SK-N-SH (cell line): ENCODE results near the gene DPM2. TPM values are rescaled to one million over a fixed set of nuclear protein-coding genes. Genes with fewer than 3 reads are reported as not detected.

ENCODE experiments used
- CTCF ChIA-PET: fragments of 300-600, 350-600 bp; formaldehyde crosslinking; extraction: SDS; loops from one replicate; lab custom pipeline; 2021; lab: Yijun Ruan, JAX
- POLR2A ChIA-PET: fragments of 350-600 bp; sonication (Branson Sonifier 250); formaldehyde crosslinking; extraction: SDS; loops from one replicate; lab custom pipeline; 2020; ENCODE audit warnings: antibody characterized with exemption, inconsistent platforms; lab: Yijun Ruan, JAX
- DNase-seq: peaks from one replicate; pipeline ENCODE4 v3.0.0; 2012
- H2AFZ ChIP-seq: fragments of 200-600 bp; sonication (generic); 2 replicates; pipeline ENCODE4 v1.8.1; 2016; ENCODE audit warnings: antibody characterized with exemption, mild to moderate bottlenecking, low read depth
- H3F3A ChIP-seq: fragments of 200-600 bp; sonication (generic); replicated peaks from 2 replicates; pipeline ENCODE3; 2016; ENCODE audit warnings: antibody characterized with exemption, mild to moderate bottlenecking; ENCODE audit not compliant: insufficient read depth
- H3K27ac ChIP-seq, 2 experiments: fragments of 200-500 bp in 1 of 2; fragments of 200-600 bp in 1 of 2; sonication (Bioruptor generic) in 1 of 2; sonication (generic), shearing (Covaris generic) in 1 of 2; 2 replicates each; pipeline versions ENCODE4 v1.5.1 to v1.6.1; 2014 to 2016; ENCODE audit warnings: low read depth in 2 of 2, inconsistent platforms in 1 of 2, low read length in 1 of 2, mild to moderate bottlenecking in 1 of 2, mixed read lengths in 1 of 2
- H3K27me3 ChIP-seq: fragments of 200-600 bp; sonication (generic), shearing (Covaris generic); 2 replicates; pipeline ENCODE4 v1.6.1; 2016; ENCODE audit warnings: mixed run types; ENCODE audit not compliant: insufficient read depth
- H3K36me3 ChIP-seq, 2 experiments: fragments of 200-500 bp in 1 of 2; fragments of 200-600 bp in 1 of 2; sonication (Bioruptor generic) in 1 of 2; sonication (generic) in 1 of 2; replicated peaks in 1 of 2; 2 replicates each; pipeline versions ENCODE3 to v1.5.1; 2014 to 2016; ENCODE audit warnings: low read length in 1 of 2, mild to moderate bottlenecking in 1 of 2; ENCODE audit not compliant: insufficient read depth in 2 of 2, control insufficient read depth in 1 of 2
- H3K4me1 ChIP-seq, 2 experiments: fragments of 200-500 bp in 1 of 2; fragments of 200-600 bp in 1 of 2; sonication (Bioruptor generic) in 1 of 2; sonication (generic), shearing (Covaris generic) in 1 of 2; 2 replicates each; pipeline versions ENCODE4 v1.5.1 to v1.6.1; 2014 to 2016; ENCODE audit warnings: low read depth in 1 of 2, low read length in 1 of 2, mixed run types in 1 of 2; ENCODE audit not compliant: insufficient read depth in 2 of 2, control insufficient read depth in 1 of 2
- H3K4me2 ChIP-seq: fragments of 200-600 bp; sonication (generic), shearing (Covaris generic); 2 replicates; pipeline ENCODE4 v1.6.1; 2017; ENCODE audit warnings: mixed run types
- H3K4me3 ChIP-seq, 2 experiments: fragments of 200-500 bp in 1 of 2; fragments of 200-600 bp in 1 of 2; sonication (Bioruptor generic) in 1 of 2; sonication (generic), shearing (Covaris generic) in 1 of 2; 2 replicates each; pipeline versions ENCODE4 v1.5.1 to v1.8.1; 2014 to 2016; ENCODE audit warnings: low read depth in 2 of 2, inconsistent platforms in 1 of 2, low read length in 1 of 2, mild to moderate bottlenecking in 1 of 2, mixed read lengths in 1 of 2, moderate library complexity in 1 of 2
- H3K79me2 ChIP-seq: fragments of 200-600 bp; sonication (generic); 2 replicates; pipeline ENCODE4 v1.8.1; 2017; ENCODE audit warnings: mild to moderate bottlenecking; ENCODE audit not compliant: insufficient read depth
- H3K9ac ChIP-seq: fragments of 200-600 bp; sonication (generic); 2 replicates; pipeline ENCODE4 v1.6.1; 2017; ENCODE audit warnings: mixed run types
- H3K9me2 ChIP-seq: fragments of 200-600 bp; sonication (generic); 2 replicates; pipeline ENCODE4 v1.6.1; 2017; ENCODE audit warnings: mixed run types
- H3K9me3 ChIP-seq: fragments of 200-600 bp; sonication (generic); 2 replicates; pipeline ENCODE4 v1.6.1; 2017; ENCODE audit warnings: mixed run types, mild to moderate bottlenecking, moderate library complexity
- H4K20me1 ChIP-seq: fragments of 200-600 bp; sonication (generic); 2 replicates; pipeline ENCODE4 v1.6.1; 2017; ENCODE audit warnings: mild to moderate bottlenecking, mixed run types; ENCODE audit not compliant: insufficient read depth
- CHD2 ChIP-seq: fragments of 150-350 bp; IDR thresholded peaks from 2 replicates; pipeline ENCODE4 v1.6.1; 2018; ENCODE audit warnings: low read length; ENCODE audit not compliant: partially characterized antibody
- CTCF ChIP-seq: fragments of 200-600 bp; sonication (generic); IDR thresholded peaks from 2 replicates; pipeline ENCODE4 v1.6.1; 2017; ENCODE audit warnings: antibody characterized with exemption, mild to moderate bottlenecking, moderate library complexity
- ELF1 ChIP-seq: IDR thresholded peaks from 2 replicates; pipeline ENCODE4 v1.4.0; 2012
- EP300 ChIP-seq, 2 experiments: IDR thresholded peaks; 2 replicates each; pipeline versions ENCODE4 v1.4.0 to v1.6.1; 2012; ENCODE audit warnings: borderline replicate concordance in 1 of 2, low read depth in 1 of 2, low read length in 1 of 2
- EZH2phosphoT487 ChIP-seq: fragments of 200-600 bp; sonication (generic); IDR thresholded peaks from 2 replicates; pipeline ENCODE4 v1.6.1; 2017; ENCODE audit warnings: low read depth, mixed run types, mild to moderate bottlenecking, antibody characterized with exemption, moderate library complexity, borderline replicate concordance
- FOXM1 ChIP-seq: IDR thresholded peaks from 2 replicates; pipeline ENCODE4 v1.4.0; 2012; ENCODE audit warnings: low read depth, mild to moderate bottlenecking
- GABPA ChIP-seq: IDR thresholded peaks from 2 replicates; pipeline ENCODE4 v1.4.0; 2012; ENCODE audit warnings: low read depth, mild to moderate bottlenecking
- IRF3 ChIP-seq: fragments of 150-350 bp; IDR thresholded peaks from 2 replicates; pipeline ENCODE4 v1.6.1; 2016; ENCODE audit warnings: mild to moderate bottlenecking, low read depth, low read length
- MXI1 ChIP-seq: IDR thresholded peaks from 2 replicates; pipeline ENCODE4 v1.6.1; 2012; ENCODE audit warnings: mild to moderate bottlenecking, low read depth, low read length, improper control_type of control experiment
- NFIC ChIP-seq: IDR thresholded peaks from 2 replicates; pipeline ENCODE4 v1.4.0; 2012; ENCODE audit warnings: borderline replicate concordance
- NRF1 ChIP-seq: IDR thresholded peaks from 2 replicates; pipeline ENCODE4 v1.6.1; 2012; ENCODE audit warnings: low read depth, mild to moderate bottlenecking, low read length
- POLR2AphosphoS5 ChIP-seq: IDR thresholded peaks from 2 replicates; pipeline ENCODE4 v1.6.1; 2012; ENCODE audit warnings: low read depth, low read length
- RCOR1 ChIP-seq: fragments of 150-350 bp; IDR thresholded peaks from 2 replicates; pipeline ENCODE4 v1.6.1; 2017; ENCODE audit warnings: antibody characterized with exemption, low read length
- RXRA ChIP-seq: IDR thresholded peaks from 2 replicates; pipeline ENCODE4 v1.4.0; 2012; ENCODE audit warnings: low read depth, mild to moderate bottlenecking, borderline replicate concordance
- SMC3 ChIP-seq: IDR thresholded peaks from 2 replicates; pipeline ENCODE4 v1.6.1; 2012; ENCODE audit warnings: low read depth, low read length, improper control_type of control experiment
- TAF1 ChIP-seq: IDR thresholded peaks from 2 replicates; pipeline ENCODE4 v1.6.1; 2012; ENCODE audit warnings: low read depth, mild to moderate bottlenecking, low read length, moderate library complexity, borderline replicate concordance
- TEAD4 ChIP-seq: IDR thresholded peaks from 2 replicates; pipeline ENCODE4 v1.4.0; 2012; ENCODE audit warnings: mild to moderate bottlenecking, borderline replicate concordance; ENCODE audit not compliant: insufficient read depth
- USF1 ChIP-seq: IDR thresholded peaks from 2 replicates; pipeline ENCODE4 v1.4.0; 2012; ENCODE audit warnings: low read depth, borderline replicate concordance
- YY1 ChIP-seq: IDR thresholded peaks from 2 replicates; pipeline ENCODE4 v1.4.0; 2012; ENCODE audit warnings: low read depth, mild to moderate bottlenecking
- WGBS: methylation state at CpG from one replicate; pipeline ENCODE4 v1.1.6; 2017; ENCODE audit warnings: low lambda C conversion rate; 5-methylcytosine and 5-hydroxymethylcytosine counted together
- polyA plus RNA-seq, 3 experiments: library from polyadenylated mRNA; depleted of rRNA; stranded (reverse); fragments of >200 nt; gene quantifications; 2 replicates each; pipeline ENCODE4 v1.2.3, GENCODE V29; 2012

The DPM2 gene
- polyA plus RNA-seq, 1 of the 3 experiments (the other 2 are of a cell fraction), result 106 TPM

- no peak for DNase-seq
- Histone ChIP-seq H3K27ac (no peak overlapping the region), H3K9me3 (no peaks in the 10 kb centered on the region), H3K27me3 (no peaks in the 10 kb centered on the region), H3F3A (no peaks in the 10 kb centered on the region), H3K4me3 (no peak overlapping the region), H3K79me2 (peaks cover 17% of the 10 kb centered on the region), H3K4me1 (peaks cover 0 to 15% of the 10 kb centered on the region in 2 experiments; a peak in 2 of 4 replicates), H3K9ac (no peak overlapping the region), H3K4me2 (no peak overlapping the region), H4K20me1 (peaks cover 13% of the 10 kb centered on the region), H3K36me3 (no peaks in the 10 kb centered on the region), H2AFZ (no peak overlapping the region), H3K9me2 (no peaks in the 10 kb centered on the region)
- TF ChIP-seq NFIC, result no peak
- no peak for TF ChIP-seq FOXM1
- no peak for TF ChIP-seq RXRA
- no peak for TF ChIP-seq CTCF
- TF ChIP-seq IRF3, result no peak
- no peak for TF ChIP-seq NRF1
- TF ChIP-seq SMC3, result no peak
- TF ChIP-seq ELF1, result no peak
- TF ChIP-seq TEAD4, result no peak
- TF ChIP-seq RCOR1, result no peak
- no peak for TF ChIP-seq YY1
- TF ChIP-seq EP300 (IDR thresholded peaks at IDR 0.05; ENCODE audit: borderline replicate concordance in 1 of 2, low read depth in 1 of 2, low read length in 1 of 2), result no peak
- TF ChIP-seq POLR2AphosphoS5, result no peak
- TF ChIP-seq EZH2phosphoT487, result no peak
- no peak for TF ChIP-seq USF1
- TF ChIP-seq TAF1, result no peak
- no peak for TF ChIP-seq MXI1
- TF ChIP-seq GABPA, result no peak
- no peak for TF ChIP-seq CHD2
- WGBS, result 89% methylated on average over 6 of the region's 9 CpGs
- CTCF ChIA-PET, result interaction anchor here (6.2 kb wide), 1 partner anchor 41 kb away, joined by 60 read pairs; no protein-coding TSS in a partner anchor
- POLR2A ChIA-PET, result no interaction called here
Observed at GRCh38 chr9:127983847-127984289, 46.2 kb upstream of the DPM2 start.
